IMR-90 (cell line): ENCODE measurements around the gene LRFN2. TPM values are rescaled to one million over a fixed set of nuclear protein-coding genes. Genes with fewer than 3 reads are reported as not detected.

ENCODE experiments used
- ATAC-seq: fragments of 200-7000 bp; cut with Tn5 transposase; 2 replicates; pipeline ENCODE4 v1.9.1; 2020; ENCODE audit warnings: low read depth, mild to moderate bottlenecking, moderate library complexity
- BruUV-seq: library from RNA; stranded (reverse); fragments of 400-500 nt; replicated peaks from 2 replicates; lab custom pipeline; 2021; lab: Mats Ljungman, UMichigan
- CTCF ChIA-PET: fragments of 300-600 bp; formaldehyde crosslinking; extraction: SDS; loops from one replicate; lab custom pipeline; 2021; ENCODE audit warnings: antibody characterized with exemption; lab: Yijun Ruan, JAX
- POLR2A ChIA-PET: fragments of 300-600 bp; sonication (Branson Sonifier 250); formaldehyde crosslinking; loops from one replicate; lab custom pipeline; 2022; ENCODE audit warnings: antibody characterized with exemption; ENCODE audit not compliant: unreplicated experiment; lab: Charles Lee
- DNase-seq: peaks from one replicate; pipeline ENCODE4 v3.0.0; 2013
- H2AFZ ChIP-seq: replicated peaks from 2 replicates; pipeline ENCODE3; 2013; ENCODE audit warnings: low read length, mild to moderate bottlenecking; ENCODE audit not compliant: poor library complexity
- H2AK5ac ChIP-seq: 2 replicates; pipeline ENCODE4 v1.6.1; 2013; ENCODE audit warnings: low read depth, low read length, inconsistent platforms
- H2AK9ac ChIP-seq: replicated peaks from 2 replicates; pipeline ENCODE3; 2013; ENCODE audit warnings: mild to moderate bottlenecking, low read depth, low read length, moderate library complexity; ENCODE audit not compliant: poor library complexity
- H2BK120ac ChIP-seq: 2 replicates; pipeline ENCODE4 v1.6.1; 2013; ENCODE audit warnings: low read depth, low read length, inconsistent platforms
- H2BK15ac ChIP-seq: 3 replicates; pipeline ENCODE4 v1.6.1; 2013; ENCODE audit warnings: low read depth, low read length, inconsistent platforms
- H2BK20ac ChIP-seq: 2 replicates; pipeline ENCODE4 v1.6.1; 2013; ENCODE audit warnings: low read depth, mild to moderate bottlenecking, inconsistent platforms, low read length, moderate library complexity
- H2BK5ac ChIP-seq: 2 replicates; pipeline ENCODE4 v1.6.1; 2013; ENCODE audit warnings: mild to moderate bottlenecking, low read depth, low read length, inconsistent platforms; ENCODE audit not compliant: poor library complexity, severe bottlenecking
- H3K14ac ChIP-seq: replicated peaks from 2 replicates; pipeline ENCODE4 v1.6.1; 2013; ENCODE audit warnings: low read depth, low read length, inconsistent platforms
- H3K18ac ChIP-seq: 2 replicates; pipeline ENCODE4 v1.6.1; 2013; ENCODE audit warnings: low read depth, low read length, control low read depth
- H3K23ac ChIP-seq: 2 replicates; pipeline ENCODE4 v1.6.1; 2013; ENCODE audit warnings: low read depth, low read length, inconsistent platforms
- H3K27ac ChIP-seq: 2 replicates; pipeline ENCODE4 v1.5.1; 2013; ENCODE audit warnings: mild to moderate bottlenecking, control low read depth, low read length; ENCODE audit not compliant: insufficient read depth
- H3K27me3 ChIP-seq: 2 replicates; pipeline ENCODE4 v1.6.1; 2013; ENCODE audit warnings: low read length; ENCODE audit not compliant: control insufficient read depth, insufficient read depth
- H3K36me3 ChIP-seq: 2 replicates; pipeline ENCODE4 v1.6.1; 2013; ENCODE audit warnings: low read length, mixed read lengths; ENCODE audit not compliant: control insufficient read depth, insufficient read depth
- H3K4ac ChIP-seq: 2 replicates; pipeline ENCODE4 v1.6.1; 2013; ENCODE audit warnings: low read depth, low read length, inconsistent platforms
- H3K4me1 ChIP-seq: 2 replicates; pipeline ENCODE4 v1.6.1; 2013; ENCODE audit warnings: low read length, mixed read lengths; ENCODE audit not compliant: control insufficient read depth, insufficient read depth
- H3K4me2 ChIP-seq: 2 replicates; pipeline ENCODE4 v1.6.1; 2013; ENCODE audit warnings: low read depth, mild to moderate bottlenecking, control low read depth, low read length, moderate library complexity
- H3K4me3 ChIP-seq: 2 replicates; pipeline ENCODE4 v1.5.1; 2013; ENCODE audit warnings: low read depth, mild to moderate bottlenecking, control low read depth, low read length, moderate library complexity; ENCODE audit not compliant: insufficient read depth
- H3K56ac ChIP-seq: 2 replicates; pipeline ENCODE4 v1.6.1; 2013; ENCODE audit warnings: low read length, inconsistent platforms; ENCODE audit not compliant: insufficient read depth; ENCODE audit errors: extremely low read depth
- H3K79me1 ChIP-seq, 2 experiments: 2 replicates each; pipeline ENCODE4 v1.6.1; 2013; ENCODE audit warnings: low read length in 2 of 2, inconsistent platforms in 1 of 2, low read depth in 1 of 2
- H3K9ac ChIP-seq: 2 replicates; pipeline ENCODE4 v1.6.1; 2013; ENCODE audit warnings: low read depth, low read length, control low read depth
- H3K9me1 ChIP-seq: 2 replicates; pipeline ENCODE4 v1.6.1; 2013; ENCODE audit warnings: low read length, inconsistent platforms; ENCODE audit not compliant: insufficient read depth
- H3K9me3 ChIP-seq: 2 replicates; pipeline ENCODE4 v1.6.1; 2013; ENCODE audit warnings: low read length; ENCODE audit not compliant: control insufficient read depth, insufficient read depth
- H4K20me1 ChIP-seq: 2 replicates; pipeline ENCODE4 v1.6.1; 2013; ENCODE audit warnings: low read length, inconsistent platforms; ENCODE audit not compliant: insufficient read depth
- H4K5ac ChIP-seq: 2 replicates; pipeline ENCODE4 v1.6.1; 2013; ENCODE audit warnings: mild to moderate bottlenecking, low read depth, low read length, control low read depth
- H4K8ac ChIP-seq, 2 experiments: 2 replicates each; pipeline ENCODE4 v1.6.1; 2013; ENCODE audit warnings: low read depth in 2 of 2, low read length in 2 of 2, control low read depth in 1 of 2, inconsistent platforms in 1 of 2
- H4K91ac ChIP-seq: 2 replicates; pipeline ENCODE4 v1.6.1; 2013; ENCODE audit warnings: low read depth, low read length, inconsistent platforms; ENCODE audit not compliant: insufficient read depth
- BHLHE40 ChIP-seq: fragments of 150-350 bp; IDR thresholded peaks from 2 replicates; pipeline ENCODE4 v1.6.1; 2016; ENCODE audit warnings: mild to moderate bottlenecking, low read depth, low read length
- CHD1 ChIP-seq: IDR thresholded peaks from 2 replicates; pipeline ENCODE4 v1.6.1; 2012; ENCODE audit warnings: low read depth, low read length, improper control_type of control experiment
- CTCF ChIP-seq: conservative IDR thresholded peaks from 2 replicates; pipeline ENCODE4 v1.5.1; 2012; ENCODE audit warnings: mild to moderate bottlenecking, low read depth, low read length, improper control_type of control experiment
- FOS ChIP-seq: fragments of 150-350 bp; IDR thresholded peaks from 2 replicates; pipeline ENCODE4 v1.6.1; 2016; ENCODE audit warnings: low read depth, low read length
- MAFK ChIP-seq: IDR thresholded peaks from 2 replicates; pipeline ENCODE4 v1.6.1; 2012; ENCODE audit warnings: low read depth, low read length, improper control_type of control experiment
- MAZ ChIP-seq: IDR thresholded peaks from 2 replicates; pipeline ENCODE4 v1.6.1; 2012; ENCODE audit warnings: low read depth, mild to moderate bottlenecking, low read length, improper control_type of control experiment, moderate library complexity, borderline replicate concordance
- MXI1 ChIP-seq: IDR thresholded peaks from 2 replicates; pipeline ENCODE4 v1.6.1; 2012; ENCODE audit warnings: low read depth, mild to moderate bottlenecking, low read length, moderate library complexity, borderline replicate concordance
- POLR2A ChIP-seq: IDR thresholded peaks from 2 replicates; pipeline ENCODE4 v1.6.1; 2012; ENCODE audit warnings: mild to moderate bottlenecking, low read depth, low read length
- RAD21 ChIP-seq: IDR thresholded peaks from 2 replicates; pipeline ENCODE4 v1.6.1; 2012; ENCODE audit warnings: low read length, improper control_type of control experiment
- RCOR1 ChIP-seq: IDR thresholded peaks from 2 replicates; pipeline ENCODE4 v1.6.1; 2012; ENCODE audit warnings: mild to moderate bottlenecking, low read length, improper control_type of control experiment; ENCODE audit not compliant: insufficient replicate concordance
- RFX5 ChIP-seq: IDR thresholded peaks from 2 replicates; pipeline ENCODE4 v1.8.0; 2012; ENCODE audit warnings: low read depth, mild to moderate bottlenecking, low read length, moderate library complexity
- SMC3 ChIP-seq: fragments of 150-350 bp; IDR thresholded peaks from 2 replicates; pipeline ENCODE4 v1.6.1; 2016; ENCODE audit warnings: low read depth, mild to moderate bottlenecking, antibody characterized with exemption, low read length, moderate library complexity
- USF2 ChIP-seq: fragments of 150-350 bp; IDR thresholded peaks from 2 replicates; pipeline ENCODE4 v1.6.1; 2017; ENCODE audit warnings: mild to moderate bottlenecking, antibody characterized with exemption, low read length, low read depth
- WGBS, 2 experiments: methylation state at CpG; one replicate each; pipeline versions ENCODE4 v1.1.5 to v1.1.7; 2013; ENCODE audit warnings: missing lambda C conversion rate in 2 of 2; ENCODE audit not compliant: insufficient read length in 1 of 2; ENCODE audit errors: extremely low coverage in 2 of 2; 5-methylcytosine and 5-hydroxymethylcytosine counted together
- dilution Hi-C: fragments of 300-500 bp; cut with HindIII; formaldehyde crosslinking; loops from one replicate; pipeline ENCODE4 v1.14.3; 2018; ENCODE audit warnings: low sequenced_read_pairs; ENCODE audit not compliant: unreplicated experiment
- in situ Hi-C: fragments of 300-500 bp; cut with MboI; formaldehyde crosslinking; loops from 3 replicates; pipeline ENCODE4 v1.14.3; 2019; ENCODE audit warnings: low sequenced_read_pairs, inconsistent platforms, mixed read lengths
- intact Hi-C: fragments of 100-400 bp; cut with micrococcal nuclease; formaldehyde crosslinking; loops from 2 replicates; pipeline ENCODE4 v1.10.0; 2022
- polyA plus RNA-seq, 3 experiments: library from polyadenylated mRNA; depleted of rRNA; stranded (reverse); fragments of >200 nt; gene quantifications; 2 replicates each; pipeline ENCODE4 v1.2.3, GENCODE V29; 2012; ENCODE audit warnings: low replicate concordance in 1 of 3
- total RNA-seq: library from RNA; depleted of rRNA; stranded (reverse); fragments of >200 nt; gene quantifications from 2 replicates; pipeline ENCODE4 v1.2.3, GENCODE V29; 2012

Gene LRFN2
- total and polyA plus RNA-seq, 2 of the 4 experiments (the other 2 are of a cell fraction) = not detected

- Histone ChIP-seq H3K4me1 (no peaks in the 10 kb centered on the region), H2BK120ac (no peak overlapping the region), H2BK5ac (no peak overlapping the region), H3K27me3 (no peaks in the 10 kb centered on the region), H2AFZ (no peak overlapping the region), H4K20me1 (no peaks in the 10 kb centered on the region), H3K4ac (no peak overlapping the region), H3K18ac (no peak overlapping the region), H3K9me3 (no peaks in the 10 kb centered on the region), H3K79me1 (no peaks in the 10 kb centered on the region), H4K8ac (no peak overlapping the region), H4K91ac (no peak overlapping the region), H3K56ac (no peak overlapping the region), H3K4me3 (no peak overlapping the region), H3K4me2 (no peak overlapping the region), H3K36me3 (no peaks in the 10 kb centered on the region), H3K9me1 (no peaks in the 10 kb centered on the region), H3K14ac (no peak overlapping the region), H2BK15ac (no peak overlapping the region), H4K5ac (no peak overlapping the region), H3K27ac (no peak overlapping the region), H2AK5ac (no peak overlapping the region), H2AK9ac (no peak overlapping the region), H2BK20ac (no peak overlapping the region), H3K23ac (no peak overlapping the region), H3K9ac (no peak overlapping the region)
- dilution Hi-C loops = no loop called here
- ChIA-PET CTCF (no interaction called here), POLR2A (no interaction called here)
- TF ChIP-seq SMC3 (no peak), USF2 (no peak), FOS (no peak), MXI1 (no peak), MAZ (no peak), BHLHE40 (no peak), RFX5 (no peak), RCOR1 (no peak), RAD21 (no peak), CTCF (no peak), POLR2A (no peak), MAFK (no peak), CHD1 (no peak)
- intact Hi-C loops = no loop called here
- DNase-seq (no peak), ATAC-seq (no peak)
- in situ Hi-C loops = no loop called here
- BruUV-seq = no TSS peak
- WGBS, 2 experiments = no CpG with 5 or more reads among the region's 6 CpGs
Measured at GRCh38 chr6:40398810-40399477, 188.2 kb downstream of the LRFN2 start.
